ENCODE measurements around the gene VPS36.

VPS36 gene

DNA sequence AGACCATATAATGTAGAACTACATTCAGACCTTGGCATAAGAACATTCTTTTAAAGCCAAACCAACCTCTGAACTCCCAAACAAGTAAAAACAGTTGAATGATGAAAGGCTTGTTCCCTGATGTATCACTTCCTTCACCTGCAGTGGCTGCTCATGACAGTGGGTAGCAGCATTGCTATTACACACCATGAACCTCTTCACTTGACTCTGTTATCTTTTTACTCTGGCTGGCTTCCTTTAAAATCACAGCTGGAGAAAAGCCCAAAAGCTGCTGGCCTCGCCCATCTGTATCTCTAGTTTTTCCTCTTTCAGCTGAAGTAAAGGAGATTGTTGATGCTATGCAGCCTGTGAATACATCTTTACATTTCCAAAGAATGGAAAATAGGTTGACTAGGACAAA lies 67.1 kb downstream of the VPS36 start:
- DNase-seq (ENCODE audit: low spot score): no peak
- FAIRE-seq: no peak

GRCh38 chr13:52378312-52378711 lies 72.1 kb downstream of the VPS36 start:
- DNase-seq (ENCODE audit: low spot score) (no peak), FAIRE-seq (no peak)

GRCh38 chr13:52377898-52378297 lies 72.5 kb downstream of the VPS36 start:
- DNase-seq (ENCODE audit: low spot score) (no peak), FAIRE-seq (no peak)

DNA sequence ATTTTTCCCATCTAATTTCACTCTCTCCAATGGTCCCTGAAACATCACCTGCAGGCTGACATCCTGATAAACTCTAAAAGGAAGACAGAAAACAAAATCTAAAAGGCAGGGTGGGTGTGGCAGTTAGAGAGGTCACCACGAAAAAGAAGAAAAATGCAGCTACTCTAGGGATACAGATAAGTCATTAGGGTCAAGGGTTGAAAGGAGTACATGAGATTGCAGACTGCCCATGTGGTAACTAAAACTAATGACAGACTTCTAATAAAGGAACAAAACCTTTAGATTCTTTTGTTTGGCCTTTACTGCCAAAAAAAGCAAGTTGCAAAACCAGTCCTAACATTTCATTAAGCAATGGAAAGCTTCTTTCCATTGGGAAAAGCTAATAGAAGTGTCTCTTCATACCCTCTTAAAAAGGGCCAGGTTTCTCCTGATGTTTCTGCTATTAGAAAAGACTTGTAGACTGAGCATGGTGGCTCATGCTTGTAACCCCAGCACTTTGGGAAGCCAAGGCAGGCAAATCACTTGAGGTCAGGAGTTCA lies 75.5 kb downstream of the VPS36 start:
- no peak for DNase-seq (ENCODE audit: low spot score)
- no peak for FAIRE-seq

- no peak for DNase-seq (ENCODE audit: low spot score)
- FAIRE-seq: no peak
Measured at GRCh38 chr13:52374389-52374788, 76.0 kb downstream of the VPS36 start.

DNA sequence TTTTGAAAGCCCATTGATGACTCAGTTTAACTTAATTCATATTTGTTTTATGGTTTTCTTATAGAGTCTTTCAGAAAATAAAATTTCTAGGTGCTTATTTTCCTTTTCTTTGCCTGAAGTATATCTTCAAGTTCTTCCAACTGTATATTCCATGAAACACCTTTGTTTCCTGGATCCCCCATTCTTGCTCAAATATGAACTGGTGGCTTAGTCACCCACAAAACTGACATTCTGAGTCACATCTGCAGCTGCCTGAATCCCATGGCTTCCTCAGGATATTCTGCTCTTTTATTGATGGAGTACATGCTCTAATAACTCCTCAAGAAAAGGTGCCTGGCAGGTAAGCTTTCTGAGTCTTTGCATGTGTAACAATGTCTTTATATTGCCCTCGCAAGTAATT lies 77.2 kb downstream of the VPS36 start:
- DNase-seq (ENCODE audit: low spot score) (peak; percentile 12), FAIRE-seq (peak; percentile 44)

- DNase-seq (ENCODE audit: low spot score) (peak; percentile 80), FAIRE-seq (peak; percentile 90)
Measured at GRCh38 chr13:52371736-52372247, 78.6 kb downstream of the VPS36 start.

GRCh38 chr13:52366291-52366690 lies 84.1 kb downstream of the VPS36 start:
- no peak for DNase-seq (ENCODE audit: low spot score)
- FAIRE-seq: no peak

All from RCC 7860 (cell line).